ENCODE data around the gene SOX18.
"Not testable (repeated sequence)": the region's sequence is repeated elsewhere in the genome, so short reads cannot be mapped to it uniquely, and the experiment has no call there.

SOX18 gene

GRCh38 chr20:64092258-64093012 lies 43.0 kb upstream of the SOX18 start:
- Histone ChIP-seq H3K36me3 (ENCODE audit: control insufficient read depth in 4 of 4, insufficient read depth in 4 of 4, low read length in 3 of 4) (peaks cover 2 to 16% (median 5%) of the 10 kb centered on the region in 4 experiments), H3K27me3 (replicated peaks in 2 of 5; ENCODE audit: control insufficient read depth in 4 of 5, insufficient read depth in 5 of 5, low read length in 4 of 5) (no peaks in the 10 kb centered on the region), H3K4me3 (ENCODE audit: control insufficient read depth in 1 of 7, extremely low read depth in 1 of 7, insufficient read depth in 4 of 7, low read depth in 2 of 7, low read length in 6 of 7) (no peak overlapping the region), H3K4me1 (ENCODE audit: control extremely low read depth in 1 of 4, control insufficient read depth in 4 of 4, insufficient read depth in 4 of 4, low read length in 3 of 4) (peaks cover 0 to 3% (median 0%) of the 10 kb centered on the region in 4 experiments), H3K9me3 (ENCODE audit: control extremely low read depth in 1 of 5, control insufficient read depth in 4 of 5, insufficient read depth in 2 of 5, low read depth in 1 of 5, low read length in 4 of 5) (peaks cover 0 to 7% (median 0%) of the 10 kb centered on the region in 5 experiments), H3K27ac (ENCODE audit: insufficient read depth in 1 of 2, low read depth in 1 of 2, low read length in 2 of 2, poor library complexity in 1 of 2, severe bottlenecking in 2 of 2) (no peak overlapping the region)
- DNase-seq = no peak
- ChIA-PET POLR2A (no interaction called here), CTCF (interaction anchor here (0.8 to 0.9 kb wide), 2 partner anchors 8 to 18 kb away, joined by 3 read pairs; partner anchors contain the start of gene LKAAEAR1)
- whole genome bisulfite sequencing (ENCODE audit: insufficient coverage) = 90% methylated on average over 18 of the region's 27 CpGs

DNA sequence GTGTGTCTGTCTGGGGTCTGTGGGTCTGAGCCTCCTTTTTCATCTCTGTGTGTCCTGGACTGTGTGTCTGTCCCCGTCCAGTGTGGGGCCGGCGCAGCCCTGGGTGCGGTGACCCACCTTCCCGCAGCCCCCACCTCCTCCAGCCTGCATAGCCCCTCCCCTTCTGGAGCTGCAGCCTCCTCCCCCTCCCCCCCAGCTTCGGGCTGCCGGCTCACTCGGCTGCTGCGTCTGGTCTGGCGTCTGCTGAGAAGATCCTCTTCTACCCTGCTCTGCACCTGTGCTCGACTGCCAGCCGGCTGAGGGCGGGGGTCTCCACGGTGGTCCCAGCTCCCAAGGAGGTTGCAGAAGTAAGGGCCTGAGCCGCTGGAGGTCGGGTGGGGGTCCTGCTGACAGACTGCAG lies 42.3 kb upstream of the SOX18 start:
- Histone ChIP-seq H3K27me3 (replicated peaks in 2 of 5; ENCODE audit: control insufficient read depth in 4 of 5, insufficient read depth in 5 of 5, low read length in 4 of 5) (no peaks in the 10 kb centered on the region), H3K4me1 (ENCODE audit: control extremely low read depth in 1 of 4, control insufficient read depth in 4 of 4, insufficient read depth in 4 of 4, low read length in 3 of 4) (peaks cover 0 to 3% (median 0%) of the 10 kb centered on the region in 4 experiments), H3K9me3 (ENCODE audit: control extremely low read depth in 1 of 5, control insufficient read depth in 4 of 5, insufficient read depth in 2 of 5, low read depth in 1 of 5, low read length in 4 of 5) (peaks cover 0 to 9% (median 0%) of the 10 kb centered on the region in 5 experiments), H3K27ac (ENCODE audit: insufficient read depth in 1 of 2, low read depth in 1 of 2, low read length in 2 of 2, poor library complexity in 1 of 2, severe bottlenecking in 2 of 2) (no peak overlapping the region), H3K4me3 (ENCODE audit: control insufficient read depth in 1 of 7, extremely low read depth in 1 of 7, insufficient read depth in 4 of 7, low read depth in 2 of 7, low read length in 6 of 7) (no peak overlapping the region), H3K36me3 (ENCODE audit: control insufficient read depth in 4 of 4, insufficient read depth in 4 of 4, low read length in 3 of 4) (peaks cover 2 to 9% (median 6%) of the 10 kb centered on the region in 4 experiments)
- WGBS (ENCODE audit: insufficient coverage) = 76% methylated on average over 9 of the region's 16 CpGs
- DNase-seq = no peak
- ChIA-PET CTCF (interaction anchor here (0.9 kb wide), 1 partner anchor 18 kb away, joined by 3 read pairs; no protein-coding TSS in a partner anchor), POLR2A (no interaction called here)

GRCh38 chr20:64091340-64091739 lies 41.9 kb upstream of the SOX18 start:
- 97% methylated on average over 19 of the region's 19 CpGs for WGBS (ENCODE audit: insufficient coverage)
- peaks cover 0 to 11% (median 0%) of the 10 kb centered on the region in 5 experiments for H3K9me3 ChIP-seq (ENCODE audit: control extremely low read depth in 1 of 5, control insufficient read depth in 4 of 5, insufficient read depth in 2 of 5, low read depth in 1 of 5, low read length in 4 of 5)
- H3K27ac ChIP-seq (ENCODE audit: insufficient read depth in 1 of 2, low read depth in 1 of 2, low read length in 2 of 2, poor library complexity in 1 of 2, severe bottlenecking in 2 of 2) = no peak overlapping the region
- CTCF ChIA-PET = interaction anchor here (0.9 to 1.3 kb wide), 2 partner anchors 11 to 19 kb away, joined by 3 to 4 read pairs; no protein-coding TSS in a partner anchor
- H3K4me1 ChIP-seq (ENCODE audit: control extremely low read depth in 1 of 4, control insufficient read depth in 4 of 4, insufficient read depth in 4 of 4, low read length in 3 of 4) = peaks cover 0 to 3% (median 0%) of the 10 kb centered on the region in 4 experiments
- POLR2A ChIA-PET = no interaction called here
- H3K4me3 ChIP-seq (ENCODE audit: control insufficient read depth in 1 of 7, extremely low read depth in 1 of 7, insufficient read depth in 4 of 7, low read depth in 2 of 7, low read length in 6 of 7) = no peak overlapping the region
- H3K36me3 ChIP-seq (ENCODE audit: control insufficient read depth in 4 of 4, insufficient read depth in 4 of 4, low read length in 3 of 4) = peaks cover under 1 to 5% (median 3%) of the 10 kb centered on the region in 4 experiments
- DNase-seq = no peak
- H3K27me3 ChIP-seq (replicated peaks in 2 of 5; ENCODE audit: control insufficient read depth in 4 of 5, insufficient read depth in 5 of 5, low read length in 4 of 5) = no peaks in the 10 kb centered on the region

DNA sequence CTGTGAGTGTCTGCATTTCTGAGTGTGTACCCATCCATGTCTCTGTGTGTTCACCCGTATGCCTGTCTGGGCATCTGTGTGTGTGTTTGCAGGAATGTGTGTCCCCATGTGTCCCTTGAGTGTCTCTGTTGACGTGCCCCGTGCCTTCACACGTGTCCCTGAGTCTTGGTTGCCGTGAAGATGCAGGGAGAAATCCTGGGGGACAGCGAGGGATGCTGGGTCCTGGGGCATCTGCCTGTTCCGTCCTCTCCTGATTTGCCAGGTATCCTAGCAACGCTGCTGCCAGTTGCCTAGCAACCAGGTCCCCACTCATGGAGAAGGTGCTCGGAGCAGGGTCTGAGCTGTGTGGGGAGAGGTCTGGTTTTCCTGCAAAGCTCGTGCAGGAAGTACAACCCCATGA lies 40.7 kb upstream of the SOX18 start:
- H3K36me3 ChIP-seq (ENCODE audit: control insufficient read depth in 4 of 4, insufficient read depth in 4 of 4, low read length in 3 of 4) = peaks cover 0 to 2% (median 0%) of the 10 kb centered on the region in 4 experiments
- no peak overlapping the region for H3K4me3 ChIP-seq (ENCODE audit: control insufficient read depth in 1 of 7, extremely low read depth in 1 of 7, insufficient read depth in 4 of 7, low read depth in 2 of 7, low read length in 6 of 7)
- H3K27ac ChIP-seq (ENCODE audit: insufficient read depth in 1 of 2, low read depth in 1 of 2, low read length in 2 of 2, poor library complexity in 1 of 2, severe bottlenecking in 2 of 2) = no peak overlapping the region
- peaks cover 0 to 3% (median 1%) of the 10 kb centered on the region in 4 experiments for H3K4me1 ChIP-seq (ENCODE audit: control extremely low read depth in 1 of 4, control insufficient read depth in 4 of 4, insufficient read depth in 4 of 4, low read length in 3 of 4)
- ChIA-PET CTCF (interaction anchor here (1.2 to 1.3 kb wide), 3 partner anchors 12 to 21 kb away, joined by 3 to 4 read pairs (median 4); no protein-coding TSS in a partner anchor), POLR2A (no interaction called here)
- no peak for DNase-seq
- H3K9me3 ChIP-seq (ENCODE audit: control extremely low read depth in 1 of 5, control insufficient read depth in 4 of 5, insufficient read depth in 2 of 5, low read depth in 1 of 5, low read length in 4 of 5) = peaks cover 0 to 11% (median 0%) of the 10 kb centered on the region in 5 experiments
- 94% methylated on average over 8 of the region's 10 CpGs for WGBS (ENCODE audit: insufficient coverage)
- H3K27me3 ChIP-seq (replicated peaks in 2 of 5; ENCODE audit: control insufficient read depth in 4 of 5, insufficient read depth in 5 of 5, low read length in 4 of 5) = no peaks in the 10 kb centered on the region

GRCh38 chr20:64088586-64088985 lies 39.1 kb upstream of the SOX18 start:
- H3K36me3 ChIP-seq (ENCODE audit: control insufficient read depth in 4 of 4, insufficient read depth in 4 of 4, low read length in 3 of 4); DNase-seq; POLR2A ChIA-PET; H3K4me3 ChIP-seq (ENCODE audit: control insufficient read depth in 1 of 7, extremely low read depth in 1 of 7, insufficient read depth in 4 of 7, low read depth in 2 of 7, low read length in 6 of 7); H3K27ac ChIP-seq (ENCODE audit: insufficient read depth in 1 of 2, low read depth in 1 of 2, low read length in 2 of 2, poor library complexity in 1 of 2, severe bottlenecking in 2 of 2); H3K27me3 ChIP-seq (replicated peaks in 2 of 5; ENCODE audit: control insufficient read depth in 4 of 5, insufficient read depth in 5 of 5, low read length in 4 of 5); CTCF ChIA-PET: not testable (repeated sequence)
- H3K4me1 ChIP-seq (ENCODE audit: control extremely low read depth in 1 of 4, control insufficient read depth in 4 of 4, insufficient read depth in 4 of 4, low read length in 3 of 4) = peaks cover 0 to 16% (median 13%) of the 10 kb centered on the region in 4 experiments
- H3K9me3 ChIP-seq (ENCODE audit: control extremely low read depth in 1 of 5, control insufficient read depth in 4 of 5, insufficient read depth in 2 of 5, low read depth in 1 of 5, low read length in 4 of 5) = peaks cover 0 to 11% (median 0%) of the 10 kb centered on the region in 5 experiments

GRCh38 chr20:64087226-64087825 lies 37.9 kb upstream of the SOX18 start:
- H3K9me3 ChIP-seq (ENCODE audit: control extremely low read depth in 1 of 5, control insufficient read depth in 4 of 5, insufficient read depth in 2 of 5, low read depth in 1 of 5, low read length in 4 of 5) = peaks cover 0 to 11% (median 0%) of the 10 kb centered on the region in 5 experiments
- H3K36me3 ChIP-seq (ENCODE audit: control insufficient read depth in 4 of 4, insufficient read depth in 4 of 4, low read length in 3 of 4); H3K27me3 ChIP-seq (replicated peaks in 2 of 5; ENCODE audit: control insufficient read depth in 4 of 5, insufficient read depth in 5 of 5, low read length in 4 of 5); H3K4me3 ChIP-seq (ENCODE audit: control insufficient read depth in 1 of 7, extremely low read depth in 1 of 7, insufficient read depth in 4 of 7, low read depth in 2 of 7, low read length in 6 of 7); H3K27ac ChIP-seq (ENCODE audit: insufficient read depth in 1 of 2, low read depth in 1 of 2, low read length in 2 of 2, poor library complexity in 1 of 2, severe bottlenecking in 2 of 2); DNase-seq; POLR2A ChIA-PET: not testable (repeated sequence)
- peaks cover 0 to 27% (median 23%) of the 10 kb centered on the region in 4 experiments for H3K4me1 ChIP-seq (ENCODE audit: control extremely low read depth in 1 of 4, control insufficient read depth in 4 of 4, insufficient read depth in 4 of 4, low read length in 3 of 4)
- CTCF ChIA-PET = interaction anchor here (1.3 to 19.6 kb wide), 2 partner anchors 14 to 31 kb away, joined by 5 to 178 read pairs; no protein-coding TSS in a partner anchor
- WGBS (ENCODE audit: insufficient coverage) = no CpG with 5 or more reads among the region's 36 CpGs

Measured in common myeloid progenitor, CD34-positive (primary cell).